Peyer's patch (tissue), 4 donors: ENCODE measurements around the gene SEMA3A.

Source experiments
- CTCF ChIP-seq, 6 experiments: fragments of 450-650 bp in 4 of 6; fragments of 200-600 bp in 2 of 6; sonication (generic) in 1 of 6; IDR thresholded peaks; one replicate each; pipeline ENCODE4 v1.5.1; 2017 to 2019; ENCODE audit warnings: antibody characterized with exemption in 6 of 6, mild to moderate bottlenecking in 3 of 6, moderate library complexity in 1 of 6
- POLR2A ChIP-seq, 2 donors: fragments of 450-650 bp; IDR thresholded peaks; one replicate each; pipeline ENCODE4 v1.5.1; 2017; ENCODE audit warnings: antibody characterized with exemption in 2 of 2, mild to moderate bottlenecking in 2 of 2, moderate library complexity in 2 of 2

GRCh38 chr7:84219310-84219709 is 24.7 kb upstream of the SEMA3A start:
- TF ChIP-seq CTCF (IDR thresholded peaks at IDR 0.05) (no peak), POLR2A (IDR thresholded peaks at IDR 0.05) (no peak)
